ENCODE results near the gene ZNF101. TPM values are rescaled to one million over a fixed set of nuclear protein-coding genes. Genes with fewer than 3 reads are reported as not detected.
"Not testable (repeated sequence)": the region's sequence is repeated elsewhere in the genome, so short reads cannot be mapped to it uniquely, and the experiment has no call there.

Gene ZNF101
- polyA plus RNA-seq, 1 donor: 19.7 TPM

- no peak for DNase-seq
Measured at GRCh38 chr19:19661141-19661674, 7.4 kb upstream of the ZNF101 start.

- DNase-seq: no peak
Measured at GRCh38 chr19:19661675-19662251, 6.9 kb upstream of the ZNF101 start.

GRCh38 chr19:19662344-19662743 lies 6.3 kb upstream of the ZNF101 start:
- DNase-seq: no peak

GRCh38 chr19:19662871-19663255 lies 5.8 kb upstream of the ZNF101 start:
- no peak for DNase-seq

GRCh38 chr19:19663256-19664120 lies 5.2 kb upstream of the ZNF101 start, which contains the start of gene ATP13A1:
Gene ATP13A1, minus strand, starts transcription at chr19:19663676. Its CDS starts 10 bp downstream, at chr19:19663666.
- DNase-seq: peak; percentile 95

- not testable (repeated sequence) for DNase-seq
Measured at GRCh38 chr19:19665420-19665948, 3.2 kb upstream of the ZNF101 start.

- no peak for DNase-seq
Measured at GRCh38 chr19:19670070-19670551, 1.5 kb downstream of the ZNF101 start.

- no peak for DNase-seq
Measured at GRCh38 chr19:19672816-19673215, 4.2 kb downstream of the ZNF101 start.

GRCh38 chr19:19674315-19674714 lies 5.7 kb downstream of the ZNF101 start:
- DNase-seq: no peak

GRCh38 chr19:19677579-19677978 lies 8.9 kb downstream of the ZNF101 start:
- DNase-seq: no peak

- DNase-seq: no peak
Measured at GRCh38 chr19:19679176-19680073, 10.8 kb downstream of the ZNF101 start.

- DNase-seq: not testable (repeated sequence)
Measured at GRCh38 chr19:19686119-19686518, 17.5 kb downstream of the ZNF101 start.

- no peak for DNase-seq
Measured at GRCh38 chr19:19686580-19686979, 17.9 kb downstream of the ZNF101 start.

GRCh38 chr19:19687090-19687489 lies 18.5 kb downstream of the ZNF101 start:
- DNase-seq: no peak

GRCh38 chr19:19689023-19689422 lies 20.4 kb downstream of the ZNF101 start:
- DNase-seq: not testable (repeated sequence)

- DNase-seq: no peak
Measured at GRCh38 chr19:19691683-19692082, 23.0 kb downstream of the ZNF101 start.

GRCh38 chr19:19696386-19696785 lies 27.7 kb downstream of the ZNF101 start:
- no peak for DNase-seq

- no peak for DNase-seq
Measured at GRCh38 chr19:19697589-19697988, 28.9 kb downstream of the ZNF101 start.

GRCh38 chr19:19700493-19700892 lies 31.9 kb downstream of the ZNF101 start:
- not testable (repeated sequence) for DNase-seq

GRCh38 chr19:19704836-19705235 lies 36.2 kb downstream of the ZNF101 start:
- DNase-seq: no peak

GRCh38 chr19:19710506-19710905 lies 41.9 kb downstream of the ZNF101 start:
- DNase-seq: no peak

Data from left kidney (tissue), 2 donors.